ENCODE data around the gene PEX6. TPM values are rescaled to one million over a fixed set of nuclear protein-coding genes. Genes with fewer than 3 reads are reported as not detected.

PEX6 gene
- total and polyA plus RNA-seq, 2 donors from 2014 or later: 18.0 to 22.6 TPM

DNA sequence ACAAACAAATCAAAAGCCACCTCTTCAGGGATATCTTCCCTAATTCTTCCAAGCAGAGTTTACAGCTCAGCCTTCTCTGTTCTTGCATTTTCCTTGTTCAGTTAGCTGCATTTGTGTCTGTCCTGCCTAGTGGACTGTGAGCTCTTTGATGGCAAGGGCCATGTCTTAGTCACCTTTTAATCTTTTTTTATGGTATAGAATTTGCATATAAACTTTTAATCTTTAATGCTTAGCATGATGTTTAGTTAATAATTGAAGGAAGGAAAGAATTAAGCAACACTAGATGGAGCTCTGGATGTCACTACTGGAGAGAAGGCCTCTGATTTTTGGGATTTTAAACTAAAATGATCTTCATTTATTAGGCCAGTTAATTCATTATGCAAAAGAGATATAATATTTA lies 17.5 kb upstream of the PEX6 start:
- H3K27ac ChIP-seq (ENCODE audit: low read depth in 2 of 2, low read length in 2 of 2): no peak overlapping the region
- no peaks in the 10 kb centered on the region for H3K27me3 ChIP-seq (ENCODE audit: control insufficient read depth, insufficient read depth, low read length)
- DNase-seq (peak in 1 of 5 donors; percentile 14), FAIRE-seq (no peak)
- peaks cover 0 to 2% (median 0%) of the 10 kb centered on the region in 3 donors for H3K36me3 ChIP-seq (ENCODE audit: control insufficient read depth in 2 of 3, insufficient read depth in 3 of 3, low read length in 3 of 3)
- H3K9ac ChIP-seq (ENCODE audit: low read length in 3 of 3): no peak overlapping the region
- H3K4me3 ChIP-seq (ENCODE audit: low read length in 3 of 3): no peak overlapping the region
- no peaks in the 10 kb centered on the region for H3K9me3 ChIP-seq (ENCODE audit: control insufficient read depth in 2 of 3, insufficient read depth in 1 of 3, low read length in 3 of 3)
- intact Hi-C loops (cut with DNase I): no loop called here
- TF ChIP-seq, protein P1, sequence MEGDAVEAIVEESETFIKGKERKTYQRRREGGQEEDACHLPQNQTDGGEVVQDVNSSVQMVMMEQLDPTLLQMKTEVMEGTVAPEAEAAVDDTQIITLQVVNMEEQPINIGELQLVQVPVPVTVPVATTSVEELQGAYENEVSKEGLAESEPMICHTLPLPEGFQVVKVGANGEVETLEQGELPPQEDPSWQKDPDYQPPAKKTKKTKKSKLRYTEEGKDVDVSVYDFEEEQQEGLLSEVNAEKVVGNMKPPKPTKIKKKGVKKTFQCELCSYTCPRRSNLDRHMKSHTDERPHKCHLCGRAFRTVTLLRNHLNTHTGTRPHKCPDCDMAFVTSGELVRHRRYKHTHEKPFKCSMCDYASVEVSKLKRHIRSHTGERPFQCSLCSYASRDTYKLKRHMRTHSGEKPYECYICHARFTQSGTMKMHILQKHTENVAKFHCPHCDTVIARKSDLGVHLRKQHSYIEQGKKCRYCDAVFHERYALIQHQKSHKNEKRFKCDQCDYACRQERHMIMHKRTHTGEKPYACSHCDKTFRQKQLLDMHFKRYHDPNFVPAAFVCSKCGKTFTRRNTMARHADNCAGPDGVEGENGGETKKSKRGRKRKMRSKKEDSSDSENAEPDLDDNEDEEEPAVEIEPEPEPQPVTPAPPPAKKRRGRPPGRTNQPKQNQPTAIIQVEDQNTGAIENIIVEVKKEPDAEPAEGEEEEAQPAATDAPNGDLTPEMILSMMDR (IDR thresholded peaks at IDR 0.05; ENCODE audit: borderline replicate concordance, extremely low read depth, insufficient read depth): no peak
- H3K4me1 ChIP-seq (ENCODE audit: control insufficient read depth in 2 of 3, insufficient read depth in 2 of 3, low read depth in 1 of 3, low read length in 3 of 3): no peaks in the 10 kb centered on the region

DNA sequence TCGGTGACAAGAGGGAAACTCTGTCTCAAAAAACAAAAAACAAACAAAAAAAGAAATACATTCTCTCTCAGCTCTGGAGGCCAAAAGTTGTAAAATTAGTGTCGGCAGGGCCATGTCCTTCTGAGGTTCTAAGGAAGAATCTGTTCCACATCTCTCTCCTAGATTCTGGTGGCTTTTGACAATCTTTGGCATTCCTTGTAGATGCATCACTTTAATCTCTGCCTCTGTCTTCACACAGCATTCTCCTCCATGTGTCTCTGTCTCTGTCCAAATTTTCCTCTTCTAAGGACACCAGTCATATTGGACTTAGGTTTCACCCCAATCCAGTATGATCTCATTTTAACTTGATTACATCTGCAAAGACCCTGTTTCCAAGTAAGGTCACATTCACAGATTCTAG lies 14.5 kb upstream of the PEX6 start:
- Histone ChIP-seq H3K9me3 (ENCODE audit: control insufficient read depth in 2 of 3, insufficient read depth in 1 of 3, low read length in 3 of 3) (no peaks in the 10 kb centered on the region), H3K27ac (ENCODE audit: low read depth in 2 of 2, low read length in 2 of 2) (no peak overlapping the region), H3K9ac (ENCODE audit: low read length in 3 of 3) (no peak overlapping the region), H3K4me1 (ENCODE audit: control insufficient read depth in 2 of 3, insufficient read depth in 2 of 3, low read depth in 1 of 3, low read length in 3 of 3) (no peaks in the 10 kb centered on the region), H3K4me3 (ENCODE audit: low read length in 3 of 3) (no peak overlapping the region), H3K27me3 (ENCODE audit: control insufficient read depth, insufficient read depth, low read length) (no peaks in the 10 kb centered on the region), H3K36me3 (ENCODE audit: control insufficient read depth in 2 of 3, insufficient read depth in 3 of 3, low read length in 3 of 3) (peaks cover 0 to 12% (median 6%) of the 10 kb centered on the region in 3 donors)
- FAIRE-seq: no peak
- TF ChIP-seq, protein P1 (IDR thresholded peaks at IDR 0.05; ENCODE audit: borderline replicate concordance, extremely low read depth, insufficient read depth): no peak
- no peak for DNase-seq
- intact Hi-C loops (cut with DNase I): no loop called here

DNA sequence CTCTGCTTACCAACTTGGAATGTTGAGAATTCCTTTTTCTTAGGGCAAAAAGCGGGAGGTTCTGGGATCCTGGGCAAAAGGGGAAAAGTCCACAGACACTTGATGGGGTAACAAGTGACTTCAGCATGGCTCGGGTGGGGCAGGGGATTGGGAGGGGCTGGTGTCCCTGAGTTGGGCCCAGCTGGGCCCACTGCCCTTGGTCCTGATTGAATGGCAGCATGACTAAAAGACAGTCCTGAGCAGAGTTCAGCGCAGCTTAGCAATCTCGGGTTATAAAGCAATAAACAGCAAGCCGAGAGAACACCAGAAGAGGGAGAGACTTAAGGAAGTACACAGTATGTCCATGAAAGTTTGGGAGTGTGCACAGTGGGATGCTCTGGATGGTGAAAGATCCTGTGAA lies 10.9 kb upstream of the PEX6 start:
- intact Hi-C loops (cut with DNase I): no loop called here
- H3K27ac ChIP-seq (ENCODE audit: low read depth in 2 of 2, low read length in 2 of 2): no peak overlapping the region
- no peak overlapping the region for H3K9ac ChIP-seq (ENCODE audit: low read length in 3 of 3)
- H3K36me3 ChIP-seq (ENCODE audit: control insufficient read depth in 2 of 3, insufficient read depth in 3 of 3, low read length in 3 of 3): peaks cover 0 to 12% (median 6%) of the 10 kb centered on the region in 3 donors
- no peak overlapping the region for H3K4me3 ChIP-seq (ENCODE audit: low read length in 3 of 3)
- DNase-seq (no peak), FAIRE-seq (no peak)
- H3K27me3 ChIP-seq (ENCODE audit: control insufficient read depth, insufficient read depth, low read length): no peaks in the 10 kb centered on the region
- peaks cover 2 to 11% (median 3%) of the 10 kb centered on the region in 3 donors for H3K4me1 ChIP-seq (ENCODE audit: control insufficient read depth in 2 of 3, insufficient read depth in 2 of 3, low read depth in 1 of 3, low read length in 3 of 3)
- TF ChIP-seq, protein P1 (IDR thresholded peaks at IDR 0.05; ENCODE audit: borderline replicate concordance, extremely low read depth, insufficient read depth): no peak
- H3K9me3 ChIP-seq (ENCODE audit: control insufficient read depth in 2 of 3, insufficient read depth in 1 of 3, low read length in 3 of 3): no peaks in the 10 kb centered on the region

GRCh38 chr6:42988486-42989020 lies 9.6 kb upstream of the PEX6 start:
- intact Hi-C loops (cut with DNase I): no loop called here
- Histone ChIP-seq H3K27ac (ENCODE audit: low read depth in 2 of 2, low read length in 2 of 2) (no peak overlapping the region), H3K27me3 (ENCODE audit: control insufficient read depth, insufficient read depth, low read length) (no peaks in the 10 kb centered on the region), H3K4me3 (ENCODE audit: low read length in 3 of 3) (no peak overlapping the region), H3K9ac (ENCODE audit: low read length in 3 of 3) (no peak overlapping the region), H3K9me3 (ENCODE audit: control insufficient read depth in 2 of 3, insufficient read depth in 1 of 3, low read length in 3 of 3) (no peaks in the 10 kb centered on the region), H3K36me3 (ENCODE audit: control insufficient read depth in 2 of 3, insufficient read depth in 3 of 3, low read length in 3 of 3) (peaks cover 0 to 12% (median 4%) of the 10 kb centered on the region in 3 donors), H3K4me1 (ENCODE audit: control insufficient read depth in 2 of 3, insufficient read depth in 2 of 3, low read depth in 1 of 3, low read length in 3 of 3) (peaks cover 2 to 14% (median 3%) of the 10 kb centered on the region in 3 donors)
- TF ChIP-seq, protein P1 (IDR thresholded peaks at IDR 0.05; ENCODE audit: borderline replicate concordance, extremely low read depth, insufficient read depth): no peak
- DNase-seq (no peak), FAIRE-seq (no peak)
